NCI-H1048 (cell line): ENCODE data around the gene KPTN.

Source experiments
- DNase-seq: peaks from one replicate; lab custom pipeline; 2025; lab: John Stamatoyannopoulos, UW

KPTN gene

GRCh38 chr19:47508721-47509120, 24.7 kb upstream of the KPTN start:
- DNase-seq, result no peak

- no peak for DNase-seq
These were observed 24.0 kb upstream of the KPTN start for GRCh38 chr19:47507924-47508553.

GRCh38 chr19:47507012-47507411, 23.0 kb upstream of the KPTN start:
- DNase-seq, result no peak

- no peak for DNase-seq
These were observed 22.4 kb upstream of the KPTN start for GRCh38 chr19:47506459-47506858.

- DNase-seq, result no peak
These were observed 21.5 kb upstream of the KPTN start for GRCh38 chr19:47505506-47505905.

GRCh38 chr19:47503826-47504150, 19.8 kb upstream of the KPTN start:
- no peak for DNase-seq

GRCh38 chr19:47503130-47503825, 19.3 kb upstream of the KPTN start:
- no peak for DNase-seq

GRCh38 chr19:47499863-47500830, 16.1 kb upstream of the KPTN start:
- DNase-seq, result no peak

- DNase-seq, result no peak
These were observed 15.4 kb upstream of the KPTN start for GRCh38 chr19:47499371-47499770.

- DNase-seq, result no peak
These were observed 14.5 kb upstream of the KPTN start for GRCh38 chr19:47498561-47498960.

- DNase-seq, result no peak
These were observed 14.0 kb upstream of the KPTN start for GRCh38 chr19:47497821-47498520.

- no peak for DNase-seq
These were observed 13.2 kb upstream of the KPTN start for GRCh38 chr19:47497050-47497766.

- DNase-seq, result no peak
These were observed 11.7 kb upstream of the KPTN start for GRCh38 chr19:47495478-47496372.

- DNase-seq, result no peak
These were observed 10.7 kb upstream of the KPTN start for GRCh38 chr19:47494729-47495128.

- no peak for DNase-seq
These were observed 10.2 kb upstream of the KPTN start for GRCh38 chr19:47494211-47494547.

GRCh38 chr19:47493378-47494210, 9.6 kb upstream of the KPTN start:
- DNase-seq, result no peak

- no peak for DNase-seq
These were observed 8.8 kb upstream of the KPTN start for GRCh38 chr19:47492571-47493377.

- DNase-seq, result no peak
These were observed 8.1 kb upstream of the KPTN start for GRCh38 chr19:47492137-47492533.
